IPS-20b (cell line): Measurements from ENCODE around the gene GCN1.

Experiments
- H3K27ac ChIP-seq: one replicate; pipeline ENCODE4 v1.5.1; 2013; ENCODE audit warnings: low read length
- H3K27me3 ChIP-seq: 2 replicates; pipeline ENCODE4 v1.6.1; 2013; ENCODE audit warnings: mild to moderate bottlenecking, low read length, inconsistent platforms; ENCODE audit not compliant: insufficient read depth
- H3K36me3 ChIP-seq: 2 replicates; pipeline ENCODE4 v1.6.1; 2013; ENCODE audit warnings: low read depth, mild to moderate bottlenecking, inconsistent platforms, low read length, moderate library complexity; ENCODE audit not compliant: insufficient read depth
- H3K4me1 ChIP-seq: 2 replicates; pipeline ENCODE4 v1.6.1; 2013; ENCODE audit warnings: mild to moderate bottlenecking, control low read depth, inconsistent platforms, low read length, moderate library complexity; ENCODE audit not compliant: insufficient read depth
- H3K4me3 ChIP-seq: 2 replicates; pipeline ENCODE4 v1.5.1; 2013; ENCODE audit warnings: mild to moderate bottlenecking, low read length, inconsistent platforms
- H3K9ac ChIP-seq: 2 replicates; pipeline ENCODE4 v1.6.1; 2013; ENCODE audit warnings: low read depth, mild to moderate bottlenecking, inconsistent platforms, low read length, moderate library complexity
- H3K9me3 ChIP-seq: 2 replicates; pipeline ENCODE4 v1.6.1; 2013; ENCODE audit warnings: mild to moderate bottlenecking, low read depth, low read length, inconsistent platforms; ENCODE audit not compliant: insufficient read depth

GCN1 gene

GRCh38 chr12:120101617-120102016 lies 92.9 kb downstream of the GCN1 start:
- H3K9me3 ChIP-seq: no peaks in the 10 kb centered on the region
- no peak overlapping the region for H3K27ac ChIP-seq
- H3K4me1 ChIP-seq: 0 out of 2 replicates have a peak, but pooled peaks cover 6% of the 10 kb centered on the region
- no peak overlapping the region for H3K9ac ChIP-seq
- no peaks in the 10 kb centered on the region for H3K27me3 ChIP-seq
- no peak overlapping the region for H3K4me3 ChIP-seq
- H3K36me3 ChIP-seq: peaks cover 43% of the 10 kb centered on the region

DNA sequence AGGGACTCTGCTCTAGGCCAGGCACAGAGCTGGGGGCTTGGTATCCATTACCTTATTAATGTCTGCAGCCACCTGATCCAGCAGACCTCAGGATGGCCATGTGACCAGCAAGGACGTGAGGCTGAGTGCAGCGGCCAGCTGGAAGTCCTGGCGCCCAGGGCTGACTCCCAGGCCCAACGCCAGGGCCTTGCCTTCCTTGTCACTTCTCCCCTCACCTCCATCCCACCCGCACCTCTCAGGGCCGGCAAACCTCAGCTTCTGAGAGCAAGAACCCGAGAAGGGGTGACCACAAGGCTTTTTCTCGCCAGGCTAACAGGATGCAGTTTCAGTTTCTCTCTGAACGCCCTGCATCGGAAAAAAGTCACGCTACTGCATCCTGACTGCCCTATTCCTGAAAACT lies 93.3 kb downstream of the GCN1 start:
- Histone ChIP-seq H3K9me3 (no peaks in the 10 kb centered on the region), H3K36me3 (peaks cover 48% of the 10 kb centered on the region), H3K4me3 (no peak overlapping the region)

DNA sequence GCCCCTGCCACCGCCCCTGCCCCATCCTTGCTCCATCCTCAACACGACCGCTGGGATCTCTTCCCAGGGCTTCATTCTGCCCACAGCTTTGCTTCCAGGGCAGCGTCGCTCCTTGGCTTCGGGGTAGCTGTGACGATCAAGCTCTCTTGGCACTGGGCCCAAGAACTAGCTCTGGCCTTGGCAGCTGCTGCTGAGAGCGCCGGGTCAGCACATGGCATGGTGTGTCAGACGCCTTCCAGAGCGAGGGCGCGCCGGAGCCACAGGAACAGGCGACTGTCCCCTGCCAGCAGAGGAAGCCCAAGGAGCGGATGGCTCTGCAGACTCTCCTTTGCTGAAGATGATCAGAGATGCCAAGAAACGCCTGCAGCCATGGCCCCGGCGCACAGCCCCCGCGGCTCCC lies 93.9 kb downstream of the GCN1 start:
- Histone ChIP-seq H3K4me1 (peaks cover 8% of the 10 kb centered on the region; the same call in 1 of the 2 replicates), H3K9ac (no peak overlapping the region), H3K27ac (no peak overlapping the region), H3K27me3 (no peaks in the 10 kb centered on the region), H3K9me3 (no peaks in the 10 kb centered on the region), H3K4me3 (no peak overlapping the region), H3K36me3 (peaks cover 49% of the 10 kb centered on the region)

More for the DNA sequence above, 93.3 kb downstream of the GCN1 start:
- H3K4me1 ChIP-seq: 0 out of 2 replicates have a peak, but pooled peaks cover 6% of the 10 kb centered on the region
- H3K27me3 ChIP-seq: no peaks in the 10 kb centered on the region
- no peak overlapping the region for H3K27ac ChIP-seq
- no peak overlapping the region for H3K9ac ChIP-seq

- Histone ChIP-seq H3K27me3 (no peaks in the 10 kb centered on the region), H3K4me1 (peaks cover 9% of the 10 kb centered on the region; the same call in 1 of the 2 replicates), H3K36me3 (peaks cover 49% of the 10 kb centered on the region)
These were observed 94.8 kb downstream of the GCN1 start for GRCh38 chr12:120099738-120100137.

DNA sequence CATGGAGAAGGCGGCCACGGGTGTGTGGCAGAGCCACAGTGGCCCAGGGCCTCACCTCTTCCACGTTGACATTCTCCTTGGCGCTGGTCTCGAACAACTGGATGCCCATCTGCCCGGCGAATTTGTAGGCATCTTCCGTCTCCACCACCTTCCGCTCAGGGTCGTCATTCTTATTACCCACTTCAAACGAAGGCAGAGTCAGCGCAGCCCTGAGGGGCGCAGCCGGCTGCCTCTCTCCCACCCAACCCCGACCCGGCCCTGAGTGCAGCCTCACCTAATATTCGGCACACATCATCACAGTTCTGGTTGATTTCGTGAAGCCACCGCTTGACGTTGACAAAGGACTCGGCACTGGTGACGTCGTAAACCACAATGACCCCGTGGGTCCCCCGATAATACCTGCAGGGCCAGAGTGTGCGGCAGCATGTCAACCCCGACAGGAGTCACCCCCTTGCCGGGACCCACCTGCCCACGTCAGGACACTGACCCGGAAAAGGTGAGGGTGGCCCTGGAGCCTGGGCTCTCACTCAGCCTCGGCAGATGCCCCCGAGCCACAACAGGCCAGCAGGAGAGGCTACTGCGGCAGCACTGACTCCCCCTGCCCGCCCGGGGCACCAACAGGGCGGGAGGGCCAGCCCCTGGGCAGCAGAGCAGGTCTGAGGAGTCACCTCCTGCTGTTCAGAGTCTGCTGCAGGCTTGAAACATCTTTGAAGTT lies 95.6 kb downstream of the GCN1 start:
- H3K4me1 ChIP-seq: peaks cover 13% of the 10 kb centered on the region; the same call in 1 of the 2 replicates
- H3K36me3 ChIP-seq: peaks cover 46% of the 10 kb centered on the region
- no peak overlapping the region for H3K9ac ChIP-seq
- H3K9me3 ChIP-seq: no peaks in the 10 kb centered on the region
- no peaks in the 10 kb centered on the region for H3K27me3 ChIP-seq
- no peak overlapping the region for H3K4me3 ChIP-seq
- H3K27ac ChIP-seq: no peak overlapping the region

More at GRCh38 chr12:120099738-120100137, 94.8 kb downstream of the GCN1 start:
- Histone ChIP-seq H3K27ac (no peak overlapping the region), H3K9me3 (no peaks in the 10 kb centered on the region), H3K9ac (no peak overlapping the region), H3K4me3 (no peak overlapping the region)

- H3K27ac ChIP-seq: no peak overlapping the region
- no peaks in the 10 kb centered on the region for H3K27me3 ChIP-seq
- H3K9me3 ChIP-seq: no peaks in the 10 kb centered on the region
- H3K4me3 ChIP-seq: no peak overlapping the region
- H3K9ac ChIP-seq: no peak overlapping the region
- H3K36me3 ChIP-seq: peaks cover 38% of the 10 kb centered on the region
- H3K4me1 ChIP-seq: peaks cover 24% of the 10 kb centered on the region; the same call in 1 of the 2 replicates
These were observed 97.8 kb downstream of the GCN1 start for GRCh38 chr12:120096671-120097202.

- Histone ChIP-seq H3K4me3 (no peak overlapping the region), H3K9me3 (no peaks in the 10 kb centered on the region), H3K4me1 (peaks cover 24% of the 10 kb centered on the region; the same call in 1 of the 2 replicates), H3K27ac (peak overlapping the region; percentile 71), H3K27me3 (no peaks in the 10 kb centered on the region), H3K9ac (peak overlapping the region; percentile 45; the same call in 1 of the 2 replicates), H3K36me3 (peaks cover 42% of the 10 kb centered on the region)
These were observed 98.8 kb downstream of the GCN1 start for GRCh38 chr12:120095736-120096135.

- H3K4me1 ChIP-seq: peaks cover 24% of the 10 kb centered on the region; the same call in 1 of the 2 replicates
- H3K27ac ChIP-seq: peak overlapping the region; percentile 71
- no peaks in the 10 kb centered on the region for H3K9me3 ChIP-seq
- peak overlapping the region; percentile 45; the same call in 1 of the 2 replicates for H3K9ac ChIP-seq
- no peaks in the 10 kb centered on the region for H3K27me3 ChIP-seq
- H3K4me3 ChIP-seq: no peak overlapping the region
- peaks cover 39% of the 10 kb centered on the region for H3K36me3 ChIP-seq
These were observed 99.2 kb downstream of the GCN1 start for GRCh38 chr12:120095331-120095730.

DNA sequence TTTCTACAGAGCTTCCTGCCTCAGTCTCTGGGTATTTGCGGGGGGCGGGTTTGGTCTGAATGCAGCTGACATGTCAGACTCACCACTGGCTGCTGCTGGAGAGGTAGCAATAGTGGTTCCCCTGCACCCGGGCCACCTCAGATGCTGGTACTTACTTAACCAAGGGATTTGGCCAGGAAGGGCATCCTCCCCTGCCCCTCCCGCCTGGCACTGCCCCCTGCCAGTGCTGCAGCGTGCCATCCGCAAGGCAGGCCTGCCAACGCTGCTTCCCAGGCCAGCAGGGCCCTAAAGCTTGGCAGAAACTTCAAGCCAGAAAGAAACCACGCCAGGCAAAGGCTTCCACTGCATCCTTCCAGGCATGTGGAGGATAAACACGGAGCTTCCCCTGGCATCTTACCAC lies 100.0 kb downstream of the GCN1 start:
- Histone ChIP-seq H3K27me3 (no peaks in the 10 kb centered on the region), H3K27ac (no peak overlapping the region), H3K4me3 (no peak overlapping the region), H3K36me3 (peaks cover 39% of the 10 kb centered on the region), H3K9me3 (no peaks in the 10 kb centered on the region), H3K9ac (peak overlapping the region; percentile 63; the same call in 1 of the 2 replicates), H3K4me1 (peaks cover 24% of the 10 kb centered on the region; the same call in 1 of the 2 replicates)

GRCh38 chr12:120093592-120094355 lies 100.7 kb downstream of the GCN1 start:
- Histone ChIP-seq H3K4me1 (peaks cover 24% of the 10 kb centered on the region; the same call in 1 of the 2 replicates), H3K36me3 (peaks cover 36% of the 10 kb centered on the region), H3K27ac (peak overlapping the region; percentile 75), H3K9me3 (no peaks in the 10 kb centered on the region), H3K9ac (peak overlapping the region; percentile 74), H3K27me3 (no peaks in the 10 kb centered on the region), H3K4me3 (0 out of 2 replicates have a peak overlapping the region, but pooled peaks have one; percentile 31)

- H3K27me3 ChIP-seq: no peaks in the 10 kb centered on the region
- H3K36me3 ChIP-seq: peaks cover 31% of the 10 kb centered on the region
- no peak overlapping the region for H3K4me3 ChIP-seq
- no peaks in the 10 kb centered on the region for H3K9me3 ChIP-seq
- H3K4me1 ChIP-seq: peaks cover 24% of the 10 kb centered on the region; the same call in 1 of the 2 replicates
- peak overlapping the region; percentile 74 for H3K9ac ChIP-seq
- H3K27ac ChIP-seq: peak overlapping the region; percentile 75
These were observed 101.3 kb downstream of the GCN1 start for GRCh38 chr12:120093336-120093591.
